Measurements from ENCODE around the gene EXOSC1. TPM values are rescaled to one million over a fixed set of nuclear protein-coding genes. Genes with fewer than 3 reads are reported as not detected.

EXOSC1 gene
- total and polyA plus RNA-seq, 2 of the 13 experiments (the other 11 are each of a cell fraction or from before 2014, with no cell fraction given): 36.3 to 39.9 TPM

- peak; percentile 7; the same call in 1 of the 2 replicates for TF ChIP-seq FOSL2 (CRISPR knock-in tag; IDR thresholded peaks at IDR 0.05)
- peak; percentile 46; the same call in 1 of the 2 replicates for TF ChIP-seq PAXIP1 (CRISPR knock-in tag; conservative IDR thresholded peaks at IDR 0.05)
- peak; percentile 76; the same call in 1 of the 2 replicates for TF ChIP-seq ZNF446 (CRISPR knock-in tag; IDR thresholded peaks at IDR 0.05)
- no peak for TF ChIP-seq ZEB1 (IDR thresholded peaks at IDR 0.05; ENCODE audit: insufficient replicate concordance, low read depth)
- TF ChIP-seq ZNF543 (CRISPR knock-in tag; IDR thresholded peaks at IDR 0.05): no peak
- TF ChIP-seq NBN (conservative IDR thresholded peaks at IDR 0.05): no peak
- TF ChIP-seq RFXANK (CRISPR knock-in tag; IDR thresholded peaks at IDR 0.05): 0 out of 2 replicates have a peak, but pooled peaks have one; percentile 43
- TF ChIP-seq ISX (CRISPR knock-in tag; conservative IDR thresholded peaks at IDR 0.05): no peak
- no peak for TF ChIP-seq NR2F6 (IDR thresholded peaks at IDR 0.05)
- TF ChIP-seq NR2F6 (CRISPR knock-in tag; IDR thresholded peaks at IDR 0.05): peak; percentile 62; the same call in 1 of the 2 replicates
- peak in 1 of 2 experiments; percentile 32; a peak in 1 of 4 replicates for TF ChIP-seq NR2F1 (CRISPR knock-in tag; IDR thresholded peaks at IDR 0.05)
- TF ChIP-seq BRD4 (CRISPR knock-in tag; IDR thresholded peaks at IDR 0.05): peak; percentile 73; the same call in 1 of the 2 replicates
- TF ChIP-seq ZBTB38 (CRISPR knock-in tag; IDR thresholded peaks at IDR 0.05): peak; percentile 78; the same call in 1 of the 2 replicates
- peak; percentile 56; the same call in 1 of the 2 replicates for TF ChIP-seq ATF3 (CRISPR knock-in tag; IDR thresholded peaks at IDR 0.05)
- peak; percentile 72; the same call in 1 of the 2 replicates for TF ChIP-seq MYC (CRISPR knock-in tag; IDR thresholded peaks at IDR 0.05; ENCODE audit: borderline replicate concordance)
- peak; percentile 38; the same call in 1 of the 2 replicates for TF ChIP-seq ZFP90 (CRISPR knock-in tag; IDR thresholded peaks at IDR 0.05; ENCODE audit: borderline replicate concordance)
- peak; percentile 54; the same call in 1 of the 2 replicates for TF ChIP-seq ZNF264 (CRISPR knock-in tag; IDR thresholded peaks at IDR 0.05)
- TF ChIP-seq NKX3-1 (CRISPR knock-in tag; IDR thresholded peaks at IDR 0.05): 0 out of 2 replicates have a peak, but pooled peaks have one; percentile 18
- peak; percentile 71 for TF ChIP-seq ZNF639 (CRISPR knock-in tag; conservative IDR thresholded peaks at IDR 0.05)
- peak; percentile 93 for TF ChIP-seq PITX1 (CRISPR knock-in tag; IDR thresholded peaks at IDR 0.05)
- TF ChIP-seq FOXK1 (CRISPR knock-in tag; IDR thresholded peaks at IDR 0.05; ENCODE audit: borderline replicate concordance, low read depth): peak; percentile 70; the same call in 1 of the 2 replicates
- peak; percentile 48; the same call in 1 of the 2 replicates for TF ChIP-seq ZNF563 (CRISPR knock-in tag; IDR thresholded peaks at IDR 0.05)
- TF ChIP-seq ARNT2 (CRISPR knock-in tag; IDR thresholded peaks at IDR 0.05; ENCODE audit: low read depth): peak; percentile 91
- TF ChIP-seq ZNF414 (CRISPR knock-in tag; IDR thresholded peaks at IDR 0.05): 0 out of 2 replicates have a peak, but pooled peaks have one; percentile 48
- no peak for TF ChIP-seq ZNF546 (CRISPR knock-in tag; conservative IDR thresholded peaks at IDR 0.05)
- TF ChIP-seq ZNF225 (CRISPR knock-in tag; IDR thresholded peaks at IDR 0.05): no peak
Observed at GRCh38 chr10:97425964-97426775, 19.6 kb downstream of the EXOSC1 start, which contains the start of gene PGAM1 (continued).

Measured in HepG2 (cell line).